ENCODE measurements around the gene HSD3B7.

DNA sequence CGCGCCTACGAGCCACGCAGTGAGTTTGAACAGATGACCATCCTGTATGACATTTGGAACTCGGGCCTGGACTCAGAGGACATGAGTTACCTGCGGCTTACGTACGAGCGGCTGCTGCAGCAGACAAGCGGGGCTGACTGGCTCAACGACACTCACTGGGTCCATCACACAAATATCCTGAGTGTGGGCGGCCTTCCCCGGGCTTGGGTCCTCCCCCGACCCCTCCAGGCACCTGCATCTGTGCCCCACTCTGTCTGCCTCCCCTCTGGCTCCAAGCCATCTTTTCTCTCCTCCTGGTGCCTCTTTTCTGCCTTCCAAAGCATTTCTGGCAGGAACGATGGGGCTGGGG lies 5.0 kb upstream of the HSD3B7 start:
- TF ChIP-seq POLR2A (IDR thresholded peaks at IDR 0.05), result no peak
- TF ChIP-seq, protein P1, sequence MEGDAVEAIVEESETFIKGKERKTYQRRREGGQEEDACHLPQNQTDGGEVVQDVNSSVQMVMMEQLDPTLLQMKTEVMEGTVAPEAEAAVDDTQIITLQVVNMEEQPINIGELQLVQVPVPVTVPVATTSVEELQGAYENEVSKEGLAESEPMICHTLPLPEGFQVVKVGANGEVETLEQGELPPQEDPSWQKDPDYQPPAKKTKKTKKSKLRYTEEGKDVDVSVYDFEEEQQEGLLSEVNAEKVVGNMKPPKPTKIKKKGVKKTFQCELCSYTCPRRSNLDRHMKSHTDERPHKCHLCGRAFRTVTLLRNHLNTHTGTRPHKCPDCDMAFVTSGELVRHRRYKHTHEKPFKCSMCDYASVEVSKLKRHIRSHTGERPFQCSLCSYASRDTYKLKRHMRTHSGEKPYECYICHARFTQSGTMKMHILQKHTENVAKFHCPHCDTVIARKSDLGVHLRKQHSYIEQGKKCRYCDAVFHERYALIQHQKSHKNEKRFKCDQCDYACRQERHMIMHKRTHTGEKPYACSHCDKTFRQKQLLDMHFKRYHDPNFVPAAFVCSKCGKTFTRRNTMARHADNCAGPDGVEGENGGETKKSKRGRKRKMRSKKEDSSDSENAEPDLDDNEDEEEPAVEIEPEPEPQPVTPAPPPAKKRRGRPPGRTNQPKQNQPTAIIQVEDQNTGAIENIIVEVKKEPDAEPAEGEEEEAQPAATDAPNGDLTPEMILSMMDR (IDR thresholded peaks at IDR 0.05), result no peak
